HG02588 (cell line): ENCODE data around the gene GYG2.
"Not testable (repeated sequence)": the region's sequence is repeated elsewhere in the genome, so short reads cannot be mapped to it uniquely, and the experiment has no call there.

ENCODE experiments used
- ATAC-seq: cut with Tn5 transposase; IDR thresholded peaks from one replicate; pipeline ENCODE4 v1.9.1; 2021; ENCODE audit warnings: mild to moderate bottlenecking, moderate library complexity; ENCODE audit not compliant: unreplicated experiment

Gene GYG2

DNA sequence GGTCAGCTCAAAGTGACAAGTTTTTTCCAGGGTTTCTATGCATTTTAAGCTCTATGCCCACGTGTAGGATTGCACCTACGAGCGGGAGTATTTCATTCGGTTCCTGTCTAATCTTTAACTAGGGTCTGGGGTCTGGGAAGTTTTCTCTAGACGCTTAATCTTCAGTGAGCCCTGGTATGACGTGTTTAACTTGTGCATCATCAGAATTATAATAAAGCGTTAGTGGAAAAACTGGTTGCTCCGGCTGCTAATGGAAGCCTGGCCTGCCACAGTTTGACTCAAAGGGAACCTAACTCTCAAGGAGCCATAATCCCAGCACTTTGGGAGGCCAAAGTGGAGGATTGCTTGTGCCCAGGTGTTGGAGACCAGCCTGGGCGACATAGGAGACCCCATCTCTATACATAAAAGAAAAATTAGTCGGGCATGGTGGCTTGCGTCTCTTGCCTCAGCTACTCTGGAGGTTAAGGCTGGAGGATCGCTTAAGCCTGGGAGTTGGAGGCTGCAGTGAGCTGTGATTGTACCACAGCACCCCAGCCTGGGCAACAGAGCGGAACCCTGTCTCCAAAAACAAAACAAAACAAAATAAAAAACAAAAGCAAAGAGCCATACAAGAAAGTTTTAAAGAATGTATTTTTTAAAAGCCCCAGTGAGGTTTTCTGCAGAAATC, 70.2 kb downstream of the GYG2 start:
- no peak for ATAC-seq

DNA sequence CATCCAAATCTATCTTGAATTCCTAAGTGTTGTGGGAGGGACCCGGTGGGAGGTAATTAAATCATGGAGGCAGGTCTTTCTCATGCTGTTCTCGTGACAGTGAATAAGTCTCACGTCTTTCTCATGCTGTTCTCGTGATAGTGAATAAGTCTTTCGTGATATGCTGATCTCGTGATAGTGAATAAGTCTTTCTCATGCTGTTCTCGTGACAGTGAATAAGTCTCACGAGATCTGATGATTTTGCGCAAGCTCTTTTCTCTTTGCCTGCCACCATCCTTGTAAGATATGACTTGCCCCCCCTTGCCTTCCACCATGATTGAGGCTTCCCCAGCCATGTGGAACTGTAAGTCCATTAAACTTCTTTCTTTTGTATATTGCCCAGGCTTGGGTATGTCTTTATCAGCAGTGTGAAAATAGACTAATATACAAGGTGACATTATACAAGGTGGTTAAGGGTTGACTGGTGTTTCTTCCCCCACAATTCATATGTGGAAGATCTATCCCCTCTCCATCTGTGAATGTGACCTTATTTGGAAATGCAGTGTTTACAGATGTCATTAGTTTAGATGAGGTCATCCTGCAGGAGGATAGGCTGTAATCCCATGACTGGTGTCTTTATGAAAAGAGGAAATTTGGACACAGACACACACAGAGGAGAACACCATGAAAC, 72.8 kb downstream of the GYG2 start:
- no peak for ATAC-seq

DNA sequence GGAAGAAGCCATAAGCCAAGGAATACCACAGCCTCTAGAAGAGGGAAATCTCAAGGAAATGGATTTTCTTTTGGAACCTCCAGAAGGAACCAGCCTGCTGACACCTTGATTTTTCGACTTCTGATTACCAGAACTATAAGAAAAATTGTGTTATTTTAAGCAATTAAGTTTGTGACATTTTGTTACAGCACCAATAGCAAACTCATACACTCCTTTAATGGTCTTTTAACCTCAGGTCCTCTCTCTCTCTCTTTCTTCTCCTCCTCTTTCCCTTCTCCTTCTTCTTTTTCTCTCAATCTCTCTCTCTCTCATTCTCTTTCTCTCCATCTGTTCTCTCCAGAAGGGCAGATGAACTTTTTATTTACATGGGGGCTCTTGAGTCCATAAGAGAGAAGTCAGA, 74.1 kb downstream of the GYG2 start:
- no peak for ATAC-seq

DNA sequence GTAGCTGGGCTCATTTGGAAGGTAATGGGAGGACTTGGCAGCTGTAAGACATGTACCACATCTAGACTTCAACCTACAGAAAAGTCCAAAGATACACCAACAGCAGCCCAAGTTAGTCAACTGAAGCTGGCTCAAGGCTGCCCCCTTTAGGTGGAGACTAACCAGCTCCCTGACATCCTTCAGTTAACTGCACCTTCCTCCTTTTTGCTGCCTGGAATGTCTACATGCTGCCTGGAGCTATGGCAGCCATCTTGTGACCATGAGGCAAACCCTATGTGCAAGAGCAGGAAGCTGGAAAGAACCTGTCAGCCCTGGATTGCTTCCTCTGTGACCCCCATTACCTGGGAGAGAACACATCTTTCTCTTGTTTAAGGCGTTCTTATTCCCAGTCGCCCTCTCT, 74.6 kb downstream of the GYG2 start:
- ATAC-seq = no peak

DNA sequence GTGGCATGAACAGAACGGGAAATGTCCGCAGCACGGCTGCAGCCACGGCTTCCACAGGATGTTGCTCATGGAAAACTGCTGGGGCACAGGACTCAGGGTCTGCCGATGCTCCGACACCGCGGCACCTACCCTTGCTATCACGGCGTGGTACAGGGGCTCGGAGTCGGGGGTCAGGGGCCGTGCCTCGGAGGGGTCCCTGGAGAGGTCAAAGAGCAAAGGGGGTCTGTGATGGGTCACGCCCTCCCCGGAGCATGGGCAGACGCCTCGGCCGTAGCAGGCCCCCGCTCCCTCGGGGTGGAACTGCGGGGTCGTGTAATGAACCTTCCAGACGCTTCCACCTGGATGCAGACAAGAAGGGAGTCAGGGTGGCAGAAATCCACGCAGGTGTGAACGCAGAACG, 78.6 kb downstream of the GYG2 start:
- no peak for ATAC-seq

DNA sequence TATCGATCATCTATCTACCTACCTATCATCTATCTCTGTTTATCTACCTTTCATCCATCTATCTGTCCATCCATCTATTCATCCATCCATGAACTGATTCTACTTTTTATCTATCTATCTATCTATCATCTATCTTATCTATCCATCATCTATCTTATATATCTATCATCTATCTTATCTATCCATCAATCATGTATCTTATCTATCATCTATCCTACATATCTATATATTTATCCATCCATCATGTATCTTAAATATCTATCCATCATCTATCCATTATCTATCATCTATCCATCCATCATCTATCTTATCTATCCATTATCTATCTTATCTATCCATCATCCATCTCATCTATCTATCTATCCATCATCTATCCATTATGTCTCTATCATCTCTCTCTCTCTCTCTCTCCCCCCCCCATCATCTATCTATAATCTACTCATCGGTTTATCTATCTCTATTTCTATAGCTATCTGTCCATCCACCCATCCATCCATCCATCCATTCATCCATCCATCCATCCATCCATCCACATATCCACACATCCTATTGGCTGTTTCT, 79.5 kb downstream of the GYG2 start:
- no peak for ATAC-seq

DNA sequence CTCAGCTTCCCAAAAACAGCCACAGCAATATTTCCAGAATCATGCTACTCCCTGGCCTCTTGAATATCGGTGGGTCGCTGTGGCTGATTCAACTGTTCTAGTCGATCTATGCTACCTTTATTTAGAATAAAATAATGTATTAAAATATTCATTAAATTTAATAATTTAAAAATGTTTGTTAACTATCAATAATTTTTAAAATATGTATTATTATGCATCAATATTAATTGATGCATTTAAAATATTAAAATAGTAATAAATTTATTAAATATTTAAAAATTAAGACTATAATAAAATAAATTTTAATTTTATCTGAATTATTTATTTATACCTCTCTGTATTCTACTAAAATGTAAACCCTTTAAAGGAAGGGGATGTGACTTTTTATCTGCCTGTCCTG, 81.4 kb downstream of the GYG2 start:
- ATAC-seq = no peak

DNA sequence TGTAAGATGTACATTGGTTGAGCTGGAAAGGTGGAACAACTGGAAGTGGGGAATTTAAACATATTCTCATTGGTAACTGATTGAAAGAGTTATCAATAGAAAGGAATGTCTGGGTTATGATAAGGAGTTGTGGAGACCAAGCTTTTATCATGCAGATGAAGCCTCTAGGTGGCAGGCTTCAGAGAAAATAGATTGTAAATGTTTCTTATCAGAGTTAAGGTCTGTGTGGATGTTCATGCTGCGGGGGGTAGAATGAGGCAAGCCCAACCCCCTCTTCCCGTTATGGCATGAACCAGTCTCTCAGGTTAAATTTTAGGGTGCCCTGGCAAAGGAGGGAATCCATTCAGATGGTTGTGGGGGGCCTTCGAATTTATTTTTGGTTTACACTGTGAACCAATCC, 84.4 kb downstream of the GYG2 start:
- ATAC-seq = no peak

DNA sequence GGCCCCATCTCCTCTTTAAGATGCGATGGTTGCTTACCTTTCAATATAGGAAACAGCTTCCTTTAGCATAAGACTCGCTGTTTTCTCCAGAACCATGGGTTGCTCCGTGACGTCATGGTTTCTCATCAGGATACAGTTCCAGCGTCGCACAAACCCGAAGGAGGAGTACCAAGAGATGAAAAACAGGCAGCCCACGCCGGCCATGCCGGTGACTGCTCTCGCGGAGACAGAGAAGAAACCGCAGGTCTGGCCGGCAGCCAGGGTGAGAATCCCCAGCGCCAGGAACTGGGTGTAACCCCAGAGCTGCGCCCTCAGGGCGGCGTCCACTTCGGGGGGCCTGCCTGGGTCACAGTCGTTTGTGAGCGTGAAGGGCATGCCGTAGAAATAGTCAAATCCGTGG, 89.0 kb downstream of the GYG2 start:
- no peak for ATAC-seq

DNA sequence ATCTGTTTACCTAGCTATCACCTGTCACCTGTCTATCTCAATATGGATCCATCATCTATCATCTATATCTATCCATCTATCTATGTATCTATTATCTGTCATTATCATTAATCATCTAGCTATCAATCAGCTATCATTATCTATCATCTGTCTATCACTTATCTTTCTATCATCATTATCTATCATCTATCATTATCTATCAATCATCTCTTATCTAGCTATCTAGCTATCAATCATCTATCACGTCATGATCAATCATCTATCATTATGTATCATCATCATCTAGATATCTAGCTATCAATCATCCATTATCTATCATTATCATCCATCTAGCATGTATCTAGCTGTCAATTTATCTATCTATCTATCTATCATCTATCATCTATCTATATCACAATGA, 92.5 kb downstream of the GYG2 start:
- ATAC-seq = no peak

DNA sequence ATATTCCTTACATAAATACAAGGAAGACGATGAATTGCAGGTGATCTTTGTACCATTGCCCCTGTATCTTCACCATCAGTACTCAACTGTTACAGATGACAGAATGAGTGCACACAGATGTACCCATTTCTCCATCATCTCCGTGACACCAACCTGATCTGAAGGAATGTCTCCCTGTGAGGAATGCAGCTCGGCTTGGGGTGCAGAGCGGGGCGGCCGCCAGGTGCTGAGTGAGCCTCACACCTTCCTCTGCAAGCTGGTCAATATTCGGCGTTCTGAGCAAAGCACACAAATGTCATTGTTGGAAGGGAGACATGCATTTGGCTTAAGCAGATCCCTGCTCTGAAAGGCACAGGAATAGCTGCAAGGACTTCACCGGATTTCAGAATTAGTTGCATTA, 93.0 kb downstream of the GYG2 start:
- ATAC-seq = no peak

DNA sequence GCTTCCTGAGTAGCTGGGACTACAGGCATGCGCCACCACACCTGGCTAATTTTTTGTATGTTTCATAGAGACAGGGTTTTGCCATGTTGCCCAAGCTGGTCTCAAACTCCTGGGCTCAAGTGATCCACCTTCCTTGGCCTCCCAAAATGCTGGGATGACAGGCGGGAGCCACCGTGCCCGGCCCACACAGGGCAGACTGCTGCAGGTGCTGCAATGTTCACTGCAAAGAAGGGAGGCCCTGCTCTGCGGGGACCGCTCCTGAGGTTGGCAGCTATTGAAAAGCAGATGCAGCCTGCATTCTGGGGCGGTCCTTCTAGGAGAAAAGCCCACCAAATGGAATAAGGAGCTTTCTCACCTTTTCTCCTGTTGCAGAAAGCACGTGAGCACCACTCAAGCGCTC, 95.4 kb downstream of the GYG2 start:
- ATAC-seq = no peak

DNA sequence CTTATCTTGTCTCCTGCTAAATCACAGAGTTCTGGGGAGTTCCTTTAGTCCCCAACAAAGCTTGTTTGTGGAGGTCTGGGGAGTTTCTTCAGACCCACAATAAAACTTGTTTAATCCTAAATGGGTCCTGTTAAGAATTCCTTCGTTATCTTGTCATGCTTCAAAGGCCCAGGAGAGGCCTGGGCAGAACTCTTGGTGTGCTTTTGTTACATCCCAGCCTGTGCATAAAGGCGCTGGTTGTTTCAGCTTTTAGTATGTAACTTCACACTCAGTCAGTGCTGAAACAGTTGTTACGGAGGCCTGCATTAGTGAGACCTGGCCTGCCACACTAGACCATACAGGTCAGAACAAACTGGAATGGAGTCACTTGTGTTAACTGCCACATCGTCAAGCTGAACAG, 97.5 kb downstream of the GYG2 start:
- ATAC-seq = not testable (repeated sequence)

DNA sequence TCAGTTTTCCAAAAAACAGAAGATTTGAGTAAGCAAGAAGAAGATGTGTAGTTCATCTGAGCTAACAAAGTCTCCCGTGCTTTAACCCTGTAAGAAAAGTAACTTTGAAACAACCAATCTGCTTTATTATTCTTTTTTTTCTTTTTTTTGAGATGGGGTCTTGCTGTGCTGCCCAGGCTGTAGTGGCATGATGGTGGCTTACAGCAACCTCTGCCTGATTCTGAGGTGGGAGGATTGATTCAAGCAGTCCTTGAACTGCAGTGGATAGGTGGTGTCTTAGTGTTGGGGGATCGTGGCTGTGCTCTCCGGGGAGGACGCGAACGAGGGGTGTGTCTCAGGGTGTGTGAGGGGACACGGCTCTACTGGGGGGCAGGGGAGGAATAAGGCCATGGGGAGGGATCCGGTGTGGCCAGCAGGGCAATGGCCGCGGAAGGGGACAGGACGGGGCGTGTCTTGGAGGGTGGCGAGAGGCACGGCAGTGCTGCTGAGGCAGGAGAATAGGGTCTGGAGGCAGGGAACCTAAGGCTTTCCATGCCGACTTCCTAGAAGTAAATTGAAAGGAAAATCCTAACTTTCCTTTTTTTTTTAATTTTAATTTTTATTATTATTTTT, 98.0 kb downstream of the GYG2 start:
- ATAC-seq = no peak

DNA sequence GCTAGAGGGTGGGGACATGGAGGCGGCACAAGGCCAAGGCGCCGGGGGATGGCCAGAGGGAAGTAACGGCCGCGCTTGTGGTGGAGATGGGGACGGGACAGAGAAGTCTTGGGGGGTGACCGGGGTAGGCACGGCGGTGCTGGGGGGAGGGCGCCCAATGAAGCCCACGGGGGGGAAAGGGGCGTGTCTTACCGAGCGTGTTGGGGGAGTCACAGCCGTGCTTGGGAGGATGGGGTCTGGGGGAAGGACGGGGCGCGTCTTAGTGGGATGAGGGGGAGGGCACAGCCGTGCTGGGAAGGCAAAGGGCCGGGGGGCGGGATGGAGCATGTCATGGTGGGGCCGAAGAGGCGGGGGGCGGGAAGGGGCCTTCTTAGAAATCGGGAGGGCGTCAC, 99.5 kb downstream of the GYG2 start:
- ATAC-seq = no peak

DNA sequence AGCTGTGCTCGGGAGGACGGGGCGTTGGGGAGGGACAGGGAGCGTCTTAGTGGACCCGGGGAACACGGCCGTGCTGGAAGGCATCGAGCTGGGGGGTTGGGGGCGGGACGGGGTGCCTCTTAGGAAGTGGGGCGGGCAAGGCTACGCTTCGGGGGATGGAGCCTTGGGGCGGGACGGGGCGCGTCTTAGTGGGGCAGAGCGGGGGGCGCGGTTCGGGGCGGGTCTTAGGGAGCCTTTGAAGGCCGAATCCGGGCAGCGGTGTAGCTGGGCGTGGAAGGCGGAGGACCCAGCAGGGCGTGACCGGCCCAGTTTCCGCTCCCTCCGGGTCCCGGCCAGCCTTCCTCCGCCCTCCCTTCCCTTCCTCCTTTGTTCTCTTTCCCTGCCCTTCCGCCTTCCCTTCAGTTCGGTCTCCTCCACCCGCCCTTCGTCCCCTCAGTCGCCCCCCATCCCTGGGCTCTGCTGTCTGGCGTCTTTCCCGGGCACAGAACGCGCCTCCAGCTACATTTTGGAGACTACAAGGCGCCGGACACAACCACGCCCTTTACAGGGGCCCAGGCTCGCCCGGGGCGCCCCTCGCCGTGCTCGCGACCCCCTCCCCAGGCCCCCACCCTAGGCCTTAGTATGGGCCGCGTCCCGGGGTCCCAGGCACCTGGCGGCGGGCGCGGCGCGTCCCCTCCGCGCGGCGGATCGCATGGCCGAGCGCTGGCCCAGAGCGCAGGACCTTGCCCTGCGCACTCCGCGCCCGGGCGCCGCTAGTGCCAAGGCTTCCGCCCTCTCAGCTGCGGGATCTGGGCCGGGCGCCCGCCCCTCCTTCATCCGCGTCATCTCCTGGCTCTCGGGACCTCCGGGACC, 100.1 kb downstream of the GYG2 start, which contains the start of gene ARSD:
Gene ARSD, minus strand, starts transcription at position 757 of the 852 bp plus-strand sequence. Its CDS starts 64 bp downstream, at position 693.
- peak; percentile 86 for ATAC-seq

DNA sequence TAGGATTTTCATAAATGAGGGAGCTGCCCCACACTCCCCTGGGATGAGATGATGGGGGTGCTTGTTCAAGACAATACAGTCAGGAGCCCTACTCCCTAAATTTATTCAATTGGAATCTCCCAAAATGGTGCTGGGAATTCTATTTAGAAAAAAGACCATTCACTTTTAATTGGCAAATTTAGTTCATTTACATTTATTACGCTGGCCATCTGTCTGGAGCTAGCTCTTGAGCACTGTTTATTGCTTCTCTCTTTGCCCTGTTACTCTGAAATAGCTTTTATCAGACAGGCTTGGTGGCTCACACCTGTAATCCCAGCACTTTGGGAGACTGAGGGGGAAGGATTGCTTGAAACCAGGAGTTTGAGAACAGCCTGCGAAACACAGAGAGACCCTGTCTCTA, 102.4 kb downstream of the GYG2 start:
- ATAC-seq = no peak

DNA sequence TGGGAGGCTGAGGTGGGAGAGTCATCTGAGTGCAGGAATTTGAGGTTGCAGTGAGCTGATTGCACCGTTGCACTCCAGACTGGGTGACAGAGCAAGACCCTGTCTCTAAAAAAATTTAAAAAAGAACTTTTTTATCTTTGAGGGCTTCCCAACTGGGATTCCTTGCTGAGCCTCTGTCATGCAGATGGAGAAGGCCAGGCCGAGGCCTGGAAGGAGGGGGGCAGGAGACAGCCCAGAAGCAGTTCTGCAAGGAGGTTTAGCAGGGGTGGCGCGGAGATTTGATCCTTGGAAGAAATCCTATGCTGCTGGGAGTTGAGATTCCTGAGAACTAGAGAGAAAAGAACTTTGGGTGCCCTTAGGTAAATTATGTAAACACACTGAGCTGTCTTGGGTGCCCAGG, 102.9 kb downstream of the GYG2 start:
- ATAC-seq = no peak
